HepG2 (cell line): ENCODE measurements around the gene PANK4.

Source experiments
- MAZ ChIP-seq, 2 experiments: sonication (generic) in 1 of 2; formaldehyde crosslinking in 1 of 2; IDR thresholded peaks; 2 replicates each; pipeline versions ENCODE4 v1.5.0 to v1.6.1; 2012 to 2020; ENCODE audit warnings: low read depth in 2 of 2, mild to moderate bottlenecking in 2 of 2, borderline replicate concordance in 1 of 2, improper control_type of control experiment in 1 of 2, low read length in 1 of 2, missing genetic modification reagents in 1 of 2, moderate library complexity in 1 of 2
- NFE2L1 ChIP-seq: sonication (generic); formaldehyde crosslinking; IDR thresholded peaks from 2 replicates; pipeline ENCODE4 v1.4.0; 2020; ENCODE audit warnings: missing genetic modification reagents, mild to moderate bottlenecking, borderline replicate concordance
- NFKB2 ChIP-seq: sonication (generic); formaldehyde crosslinking; IDR thresholded peaks from 2 replicates; pipeline ENCODE4 v1.4.0; 2020; ENCODE audit warnings: missing genetic modification reagents, borderline replicate concordance
- NR1H2 ChIP-seq: sonication (generic); formaldehyde crosslinking; IDR thresholded peaks from 2 replicates; pipeline ENCODE4 v1.8.1; 2022; ENCODE audit warnings: low read depth, missing genetic modification reagents, borderline replicate concordance
- POLR2A ChIP-seq, 2 experiments: IDR thresholded peaks; 2 replicates each; pipeline ENCODE4 v1.6.1; 2011; ENCODE audit warnings: low read depth in 2 of 2, low read length in 2 of 2, mild to moderate bottlenecking in 1 of 2, moderate library complexity in 1 of 2; ENCODE audit not compliant: insufficient read depth in 1 of 2
- YY1 ChIP-seq: IDR thresholded peaks from 2 replicates; pipeline ENCODE4 v1.6.1; 2011; ENCODE audit warnings: low read length, low read depth, moderate library complexity, mild to moderate bottlenecking; ENCODE audit not compliant: insufficient read depth, insufficient replicate concordance
- ZNF552 ChIP-seq: sonication (generic); formaldehyde crosslinking; IDR thresholded peaks from 2 replicates; pipeline ENCODE4 v1.9.0; 2022; ENCODE audit warnings: missing genetic modification reagents, mild to moderate bottlenecking, borderline replicate concordance
- ZNF570 ChIP-seq: sonication (generic); formaldehyde crosslinking; IDR thresholded peaks from 2 replicates; pipeline ENCODE4 v1.4.0; 2020; ENCODE audit warnings: mild to moderate bottlenecking, missing genetic modification reagents, borderline replicate concordance
- TF ChIP-seq, protein P1 (sequence below): sonication (generic); formaldehyde crosslinking; IDR thresholded peaks from 2 replicates; pipeline ENCODE4 v1.5.0; 2020; ENCODE audit warnings: mild to moderate bottlenecking, low read depth, missing genetic modification reagents, borderline replicate concordance

GRCh38 chr1:2537784-2538115, 11.4 kb upstream of the PANK4 start:
- TF ChIP-seq ZNF552 (CRISPR knock-in tag) (no peak), MAZ (IDR thresholded peaks at IDR 0.05; ENCODE audit: borderline replicate concordance, low read depth, low read length) (no peak), MAZ (CRISPR knock-in tag; IDR thresholded peaks at IDR 0.05; ENCODE audit: low read depth) (no peak), NR1H2 (CRISPR knock-in tag) (no peak), POLR2A (IDR thresholded peaks at IDR 0.05; ENCODE audit: insufficient read depth in 1 of 2, low read depth in 2 of 2, low read length in 2 of 2) (no peak), YY1 (no peak), NFE2L1 (CRISPR knock-in tag) (no peak), NFKB2 (CRISPR knock-in tag) (no peak), ZNF570 (CRISPR knock-in tag) (no peak)
- TF ChIP-seq, protein P1, sequence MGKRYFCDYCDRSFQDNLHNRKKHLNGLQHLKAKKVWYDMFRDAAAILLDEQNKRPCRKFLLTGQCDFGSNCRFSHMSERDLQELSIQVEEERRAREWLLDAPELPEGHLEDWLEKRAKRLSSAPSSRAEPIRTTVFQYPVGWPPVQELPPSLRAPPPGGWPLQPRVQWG, result no peak
